H1 (cell line): Measurements from ENCODE around the gene CLCA4. TPM values are rescaled to one million over a fixed set of nuclear protein-coding genes. Genes with fewer than 3 reads are reported as not detected.

Source experiments
- SP1 ChIP-seq: IDR thresholded peaks from 2 replicates; pipeline ENCODE4 v1.6.1; 2011; ENCODE audit warnings: low read depth, low read length
- SP4 ChIP-seq: IDR thresholded peaks from 2 replicates; pipeline ENCODE4 v1.6.1; 2012; ENCODE audit warnings: low read length, inconsistent platforms
- polyA plus RNA-seq, 7 experiments: library from polyadenylated mRNA; depleted of rRNA in 3 of 7; stranded (reverse) in 5 of 7; unstranded in 2 of 7; fragments of >200 nt in 5 of 7; fragments of 200-250 nt in 2 of 7; gene quantifications; 1 replicate in 5 of 7; 2 replicates in 1 of 7; 4 replicates in 1 of 7; pipeline versions ENCODE4 v1.2.1 to v1.2.3, GENCODE V29; 2011 to 2013; ENCODE audit warnings: missing spikeins in 2 of 7, mixed read lengths in 2 of 7
- total RNA-seq: library from RNA; stranded (reverse); fragmentation: NEBNext Ultra II Directional; extraction: Animal tissue kit (Norgen Biotek cat#: 25700); gene quantifications from 2 replicates; pipeline ENCODE4 v1.2.1, GENCODE V29; 2021
- TF ChIP-seq, protein P1 (sequence below): IDR thresholded peaks from 2 replicates; pipeline ENCODE4 v1.6.1; 2012; ENCODE audit warnings: inconsistent platforms
- TF ChIP-seq, protein P2 (sequence below), 3 experiments: IDR thresholded peaks; 1 replicate in 2 of 3; 2 replicates in 1 of 3; pipeline versions ENCODE4 v1.5.1 to v1.6.1; 2011; ENCODE audit warnings: low read length in 3 of 3, mild to moderate bottlenecking in 3 of 3, inconsistent platforms in 2 of 3, low read depth in 1 of 3, moderate library complexity in 1 of 3; ENCODE audit not compliant: insufficient read depth in 1 of 3; ENCODE audit errors: control extremely low read depth in 1 of 3

CLCA4 gene
- total and polyA plus RNA-seq, 2 of the 8 experiments (the other 6 are each of a cell fraction or from before 2014, with no cell fraction given), result not detected

DNA sequence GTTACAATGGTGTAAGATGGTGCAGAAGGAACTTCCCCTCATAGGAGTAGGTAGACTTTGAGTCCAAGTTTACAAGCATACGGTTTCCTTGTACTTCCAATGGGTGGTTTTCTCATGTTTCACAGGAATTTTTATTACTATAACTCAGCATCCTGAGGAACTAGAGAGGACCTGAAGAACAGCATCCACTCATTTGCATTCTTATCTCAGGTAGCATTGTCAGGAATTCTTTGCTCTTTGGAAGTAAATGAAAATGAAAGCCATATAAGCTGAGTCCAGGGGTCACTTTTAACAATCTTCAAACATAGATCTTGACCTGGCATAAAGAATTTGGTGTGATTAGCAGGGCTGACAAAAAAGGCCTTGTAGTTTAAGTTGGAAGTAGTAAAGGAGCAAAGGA lies 34.4 kb downstream of the CLCA4 start (continued):
- no peak for TF ChIP-seq SP1
- TF ChIP-seq, protein P1, sequence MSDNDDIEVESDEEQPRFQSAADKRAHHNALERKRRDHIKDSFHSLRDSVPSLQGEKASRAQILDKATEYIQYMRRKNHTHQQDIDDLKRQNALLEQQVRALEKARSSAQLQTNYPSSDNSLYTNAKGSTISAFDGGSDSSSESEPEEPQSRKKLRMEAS, result no peak
- no peak for TF ChIP-seq SP4
- TF ChIP-seq, protein P2, sequence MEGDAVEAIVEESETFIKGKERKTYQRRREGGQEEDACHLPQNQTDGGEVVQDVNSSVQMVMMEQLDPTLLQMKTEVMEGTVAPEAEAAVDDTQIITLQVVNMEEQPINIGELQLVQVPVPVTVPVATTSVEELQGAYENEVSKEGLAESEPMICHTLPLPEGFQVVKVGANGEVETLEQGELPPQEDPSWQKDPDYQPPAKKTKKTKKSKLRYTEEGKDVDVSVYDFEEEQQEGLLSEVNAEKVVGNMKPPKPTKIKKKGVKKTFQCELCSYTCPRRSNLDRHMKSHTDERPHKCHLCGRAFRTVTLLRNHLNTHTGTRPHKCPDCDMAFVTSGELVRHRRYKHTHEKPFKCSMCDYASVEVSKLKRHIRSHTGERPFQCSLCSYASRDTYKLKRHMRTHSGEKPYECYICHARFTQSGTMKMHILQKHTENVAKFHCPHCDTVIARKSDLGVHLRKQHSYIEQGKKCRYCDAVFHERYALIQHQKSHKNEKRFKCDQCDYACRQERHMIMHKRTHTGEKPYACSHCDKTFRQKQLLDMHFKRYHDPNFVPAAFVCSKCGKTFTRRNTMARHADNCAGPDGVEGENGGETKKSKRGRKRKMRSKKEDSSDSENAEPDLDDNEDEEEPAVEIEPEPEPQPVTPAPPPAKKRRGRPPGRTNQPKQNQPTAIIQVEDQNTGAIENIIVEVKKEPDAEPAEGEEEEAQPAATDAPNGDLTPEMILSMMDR (IDR thresholded peaks at IDR 0.05; ENCODE audit: control extremely low read depth in 1 of 3, insufficient read depth in 1 of 3, low read depth in 1 of 3, low read length in 3 of 3), result no peak
